ENCODE data around the gene NUDT4B. TPM values are rescaled to one million over a fixed set of nuclear protein-coding genes. Genes with fewer than 3 reads are reported as not detected.
"Not testable (repeated sequence)": the region's sequence is repeated elsewhere in the genome, so short reads cannot be mapped to it uniquely, and the experiment has no call there.

Gene NUDT4B
- 26.1 and 40.8 TPM in 2 replicates for total RNA-seq (2014; rRNA removed; shearing (Covaris generic))

DNA sequence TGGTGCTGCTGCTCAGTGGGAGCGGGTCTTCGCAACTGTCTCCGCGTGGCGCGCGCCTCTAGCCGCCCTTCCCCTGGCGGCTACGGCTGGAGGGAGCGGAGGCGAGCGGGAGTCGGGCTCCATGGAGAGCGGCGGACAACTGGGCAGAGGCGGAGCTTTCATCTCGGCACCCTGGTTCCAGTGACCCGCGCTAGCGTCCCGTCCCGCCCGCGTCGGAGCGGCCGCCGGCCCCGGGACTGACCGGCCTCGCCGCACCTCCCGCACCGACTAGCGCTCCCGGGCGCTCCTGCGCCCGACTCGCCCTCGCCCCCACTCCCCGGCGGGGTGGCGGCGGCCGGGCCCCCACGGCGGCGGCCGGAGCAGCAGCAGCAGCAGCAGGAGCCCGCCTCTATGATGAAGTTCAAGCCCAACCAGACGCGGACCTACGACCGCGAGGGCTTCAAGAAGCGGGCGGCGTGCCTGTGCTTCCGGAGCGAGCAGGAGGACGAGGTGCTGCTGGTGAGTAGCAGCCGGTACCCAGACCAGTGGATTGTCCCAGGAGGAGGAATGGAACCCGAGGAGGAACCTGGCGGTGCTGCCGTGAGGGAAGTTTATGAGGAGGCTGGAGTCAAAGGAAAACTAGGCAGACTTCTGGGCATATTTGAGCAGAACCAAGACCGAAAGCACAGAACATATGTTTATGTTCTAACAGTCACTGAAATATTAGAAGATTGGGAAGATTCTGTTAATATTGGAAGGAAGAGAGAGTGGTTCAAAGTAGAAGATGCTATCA, at the start of gene NUDT4B:
NUDT4B (plus strand) TSS at position 212 of the 772 bp plus-strand sequence; CDS start at position 391, 179 bp downstream.
- DNase-seq (ENCODE audit: low spot score), result not testable (repeated sequence)

- not testable (repeated sequence) for DNase-seq (ENCODE audit: low spot score)
Observed at GRCh38 chr1:148699357-148699756, 49.2 kb upstream of the NUDT4B start.

- not testable (repeated sequence) for DNase-seq (ENCODE audit: low spot score)
Observed at GRCh38 chr1:148702242-148702641, 46.3 kb upstream of the NUDT4B start.

- not testable (repeated sequence) for DNase-seq (ENCODE audit: low spot score)
Observed at GRCh38 chr1:148703973-148704591, 44.5 kb upstream of the NUDT4B start.

DNA sequence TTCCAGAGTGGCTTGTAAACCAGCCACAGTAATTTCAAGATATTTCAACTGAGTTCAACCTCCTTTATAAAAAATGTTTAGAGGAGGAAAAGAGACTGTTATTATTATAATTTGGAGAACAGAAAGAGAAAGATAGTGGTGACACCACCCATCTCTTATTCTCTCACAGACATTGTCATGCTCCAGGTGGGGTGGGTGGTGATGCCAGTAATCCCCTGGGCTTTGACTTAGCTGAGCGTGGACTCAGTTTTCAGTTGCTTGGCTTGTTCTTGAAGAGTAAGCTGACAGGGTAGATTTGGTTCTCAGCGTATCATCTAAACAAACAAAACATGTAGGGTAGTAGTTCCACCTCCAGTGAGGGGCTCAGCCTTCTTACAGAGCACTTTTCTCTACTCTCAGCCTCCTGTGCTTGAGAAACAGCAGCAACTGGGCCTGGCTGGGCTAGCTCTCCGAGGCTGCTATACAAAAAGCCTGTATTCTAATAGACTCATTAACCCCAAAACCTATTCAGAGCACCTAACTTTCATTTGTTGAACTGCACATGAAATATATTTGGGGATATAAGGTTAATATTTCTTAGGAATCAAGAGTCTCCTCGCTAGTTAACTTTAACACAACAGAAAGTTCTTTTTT, 43.1 kb upstream of the NUDT4B start:
- not testable (repeated sequence) for DNase-seq (ENCODE audit: low spot score)

GRCh38 chr1:148708779-148709333, 39.7 kb upstream of the NUDT4B start:
- not testable (repeated sequence) for DNase-seq (ENCODE audit: low spot score)

- not testable (repeated sequence) for DNase-seq (ENCODE audit: low spot score)
Observed at GRCh38 chr1:148710772-148711523, 37.6 kb upstream of the NUDT4B start.

- DNase-seq (ENCODE audit: low spot score), result not testable (repeated sequence)
Observed at GRCh38 chr1:148712353-148712752, 36.2 kb upstream of the NUDT4B start.

DNA sequence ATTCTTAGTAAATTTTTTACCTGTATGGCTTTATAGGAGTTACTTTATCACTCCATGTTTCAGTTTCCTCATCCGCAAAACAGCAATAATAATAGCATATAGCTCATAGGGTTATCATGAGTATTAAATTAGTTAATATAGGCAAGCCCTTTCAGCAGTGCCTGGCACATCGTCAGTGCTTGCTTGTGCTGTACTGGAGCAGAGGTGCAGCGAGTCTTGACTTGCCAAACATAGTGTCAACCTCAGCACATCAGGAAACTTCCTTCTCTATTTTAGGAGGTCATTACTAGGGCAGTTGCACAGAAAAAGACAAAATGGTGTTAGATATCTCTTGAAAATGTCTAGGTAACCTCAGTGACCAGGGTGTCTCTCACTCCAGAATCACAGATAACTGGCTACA, 33.1 kb upstream of the NUDT4B start:
- DNase-seq (ENCODE audit: low spot score), result not testable (repeated sequence)

- not testable (repeated sequence) for DNase-seq (ENCODE audit: low spot score)
Observed at GRCh38 chr1:148716966-148717520, 31.5 kb upstream of the NUDT4B start.

DNA sequence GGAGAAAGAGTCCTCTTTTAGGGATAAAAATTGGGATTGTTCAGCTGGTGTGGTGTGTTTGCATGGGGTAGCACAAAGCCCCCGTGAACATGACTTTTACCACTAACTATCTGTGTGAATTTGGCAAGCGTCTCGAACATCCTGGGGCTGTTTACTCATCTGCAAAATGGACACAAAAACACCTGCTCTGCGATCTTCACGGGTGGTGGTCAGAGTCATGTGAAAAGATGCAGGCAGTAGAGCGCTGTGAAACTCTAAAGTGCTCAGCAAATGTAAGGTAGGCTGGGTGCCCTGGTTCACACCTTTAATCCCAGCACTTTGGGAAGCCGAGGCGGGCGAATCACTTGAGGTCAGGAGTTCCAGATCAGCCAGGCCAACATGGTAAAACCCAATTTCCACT, 27.7 kb upstream of the NUDT4B start:
- not testable (repeated sequence) for DNase-seq (ENCODE audit: low spot score)

DNA sequence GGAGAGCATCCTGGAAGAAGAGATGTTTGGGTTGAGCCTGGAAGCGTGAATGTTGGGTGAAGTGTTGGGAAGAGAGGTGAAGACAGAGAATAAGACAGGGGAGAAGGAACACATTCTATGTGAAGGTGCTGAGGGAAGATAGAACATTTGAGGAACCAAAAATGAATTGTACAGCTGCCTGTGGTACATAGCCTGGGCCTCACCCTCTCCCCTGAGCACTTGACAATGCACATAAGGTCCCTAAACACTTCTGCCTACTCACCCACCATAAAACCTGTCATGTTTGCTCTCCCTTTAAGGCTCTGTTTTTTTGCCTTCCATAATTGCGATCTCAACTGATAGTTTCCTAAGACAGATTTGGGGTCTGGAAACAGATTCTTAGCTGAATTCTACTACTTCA, 25.8 kb upstream of the NUDT4B start:
- DNase-seq (ENCODE audit: low spot score), result not testable (repeated sequence)

DNA sequence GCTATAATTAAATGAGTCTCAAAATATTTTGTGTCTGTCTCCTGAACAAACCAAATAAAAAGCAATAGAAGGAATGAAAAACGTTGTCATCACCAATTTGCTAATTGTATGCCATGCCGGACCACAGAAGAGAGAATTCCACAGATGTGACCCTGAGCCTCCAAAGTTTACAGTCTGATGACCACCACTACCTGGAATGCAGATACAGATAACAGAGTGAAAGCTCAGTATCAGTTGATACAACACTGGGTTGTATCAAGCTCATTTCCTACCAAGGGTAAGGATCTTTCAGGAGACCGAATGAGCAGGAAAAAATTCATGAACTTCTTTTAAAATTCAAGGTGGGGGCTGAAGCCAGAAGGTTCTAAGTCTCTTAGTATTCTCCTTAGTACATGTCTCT, 25.1 kb upstream of the NUDT4B start:
- not testable (repeated sequence) for DNase-seq (ENCODE audit: low spot score)

DNA sequence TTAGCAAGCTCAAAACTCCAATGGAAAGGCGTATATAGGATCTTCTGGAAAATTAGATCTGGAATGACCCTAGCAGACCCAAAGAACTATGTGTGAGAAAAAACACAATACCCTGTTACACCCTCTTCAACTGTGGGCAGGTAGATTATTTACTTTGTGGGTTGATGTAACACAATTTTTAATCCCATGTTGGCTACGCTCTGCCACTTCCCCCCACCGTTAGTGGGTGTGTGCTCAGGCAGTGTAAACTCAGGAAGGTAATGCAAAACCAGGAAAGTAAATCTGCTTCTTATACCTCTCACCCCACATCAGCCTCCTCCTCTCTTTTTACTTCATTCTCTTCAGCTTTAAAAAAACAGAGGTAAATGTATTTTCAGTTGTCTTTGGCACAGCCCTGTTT, 23.7 kb upstream of the NUDT4B start:
- not testable (repeated sequence) for DNase-seq (ENCODE audit: low spot score)

GRCh38 chr1:148727862-148728261, 20.7 kb upstream of the NUDT4B start:
- DNase-seq (ENCODE audit: low spot score), result not testable (repeated sequence)

DNA sequence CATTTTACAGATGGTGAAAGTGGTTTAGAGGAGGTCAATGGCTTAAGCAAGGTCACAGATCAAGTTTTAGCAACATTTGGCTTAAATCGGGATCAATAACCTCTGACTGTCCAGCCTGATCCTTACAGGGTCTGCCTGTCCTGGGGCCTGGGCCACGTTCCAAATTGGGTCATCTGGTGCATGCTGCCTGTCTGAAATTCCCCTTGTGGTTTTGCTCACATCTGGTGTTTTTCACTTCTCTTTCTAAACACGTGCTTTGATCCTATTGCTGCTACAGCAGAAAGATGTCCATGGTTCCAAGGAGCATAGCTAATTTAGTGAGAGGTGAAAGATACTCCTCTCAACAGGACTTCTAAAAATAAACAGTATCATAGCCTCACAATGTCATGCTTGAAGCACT, 19.4 kb upstream of the NUDT4B start:
- not testable (repeated sequence) for DNase-seq (ENCODE audit: low spot score)

GRCh38 chr1:148729541-148729940, 19.0 kb upstream of the NUDT4B start:
- not testable (repeated sequence) for DNase-seq (ENCODE audit: low spot score)

GRCh38 chr1:148732277-148732676, 16.3 kb upstream of the NUDT4B start:
- not testable (repeated sequence) for DNase-seq (ENCODE audit: low spot score)

DNA sequence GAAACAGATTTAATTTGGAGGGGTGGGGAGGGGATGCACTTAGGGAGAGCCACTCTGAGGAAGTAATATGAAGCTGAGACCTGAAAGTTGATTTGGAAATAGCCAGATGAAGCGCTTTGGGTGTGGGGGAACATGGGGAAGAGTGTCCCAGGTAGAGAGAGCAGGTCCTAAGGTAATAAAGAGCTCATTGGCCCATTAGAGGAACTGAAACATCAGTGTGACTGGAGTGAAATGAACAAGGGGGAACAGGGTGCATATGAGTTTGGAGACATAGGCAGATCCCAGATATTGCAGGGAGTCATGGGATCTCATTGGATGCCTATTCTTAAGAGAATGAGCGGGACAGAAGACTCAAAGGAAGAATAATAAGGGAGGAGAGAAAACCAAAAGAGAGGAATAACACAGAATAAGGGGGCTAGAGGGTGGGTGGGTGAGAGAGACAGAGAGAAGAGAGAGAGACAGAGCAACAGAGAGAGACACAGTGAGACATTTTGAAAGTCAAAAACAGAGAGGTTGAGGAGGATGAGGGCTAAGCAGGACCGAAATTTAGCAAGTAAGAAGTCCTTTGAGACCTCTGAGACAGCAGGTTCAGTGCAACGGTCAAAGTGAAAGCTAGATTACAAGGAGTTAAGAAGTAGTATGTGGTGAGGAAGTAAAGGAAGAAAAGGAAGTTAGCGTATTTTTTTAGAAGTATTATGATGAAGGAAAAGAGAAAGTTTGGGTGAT, 14.8 kb upstream of the NUDT4B start:
- DNase-seq (ENCODE audit: low spot score), result not testable (repeated sequence)

- DNase-seq (ENCODE audit: low spot score), result not testable (repeated sequence)
Observed at GRCh38 chr1:148734311-148734662, 14.3 kb upstream of the NUDT4B start.
